A549 (cell line): ENCODE data around the gene SLC35F3.

ENCODE experiments used
- CEBPB ChIP-seq, 2 experiments: fragments of >200 bp in 1 of 2; sonication (Bioruptor Twin) in 1 of 2; formaldehyde crosslinking in 1 of 2; IDR thresholded peaks; 2 replicates each; pipeline ENCODE4 v1.6.1; 2012 to 2016
- CHD2 ChIP-seq: fragments of 150-350 bp; IDR thresholded peaks from 2 replicates; pipeline ENCODE4 v1.6.1; 2014; ENCODE audit warnings: low read length; ENCODE audit not compliant: partially characterized antibody
- CTCF ChIP-seq: fragments of >200 bp; sonication (Bioruptor Twin); formaldehyde crosslinking; IDR thresholded peaks from 3 replicates; pipeline ENCODE4 v1.5.1; 2016
- ESRRA ChIP-seq: fragments of 150-350 bp; IDR thresholded peaks from 2 replicates; pipeline ENCODE4 v1.6.1; 2014; ENCODE audit warnings: mild to moderate bottlenecking, low read length, borderline replicate concordance
- FOXS1 ChIP-seq: fragments of 250-450 bp; sonication (Bioruptor Pico); IDR thresholded peaks from 2 replicates; pipeline ENCODE4 v1.5.0; 2020; ENCODE audit warnings: mild to moderate bottlenecking, moderate library complexity
- HDAC2 ChIP-seq: fragments of 200-600 bp; sonication (generic); IDR thresholded peaks from 2 replicates; pipeline ENCODE4 v1.6.1; 2016
- HEYL ChIP-seq: fragments of 250-450 bp; sonication (Bioruptor Pico); IDR thresholded peaks from 2 replicates; pipeline ENCODE4 v1.8.0; 2021; ENCODE audit warnings: mild to moderate bottlenecking, moderate library complexity
- JUN ChIP-seq, 2 experiments: fragments of >200 bp; sonication (Bioruptor Twin); formaldehyde crosslinking; IDR thresholded peaks; 2 replicates in 1 of 2; 3 replicates in 1 of 2; pipeline ENCODE4 v1.6.1; 2016 to 2017
- MAX ChIP-seq: IDR thresholded peaks from 2 replicates; pipeline ENCODE4 v1.6.1; 2012
- MYC ChIP-seq: IDR thresholded peaks from 2 replicates; pipeline ENCODE4 v1.6.1; 2012; ENCODE audit warnings: mild to moderate bottlenecking, inconsistent platforms, low read length, improper control_type of control experiment, borderline replicate concordance
- NR3C1 ChIP-seq: fragments of >200 bp; sonication (Bioruptor Twin); formaldehyde crosslinking; IDR thresholded peaks from 3 replicates; pipeline ENCODE4 v1.6.1; 2017
- POLR2A ChIP-seq: IDR thresholded peaks from 2 replicates; pipeline ENCODE4 v1.6.1; 2012; ENCODE audit warnings: mild to moderate bottlenecking, low read length

- TF ChIP-seq CEBPB (IDR thresholded peaks at IDR 0.05) (no peak), CTCF (no peak), MYC (no peak), ESRRA (no peak), JUN (IDR thresholded peaks at IDR 0.05) (no peak; a peak in 1 of 5 replicates), MAX (no peak), NR3C1 (no peak), POLR2A (no peak), HDAC2 (no peak), HEYL (no peak), FOXS1 (CRISPR knock-in tag) (no peak), CHD2 (no peak)
These were observed 235.9 kb downstream of the SLC35F3 start for GRCh38 chr1:234140388-234140787.
